Upper lobe of right lung (tissue), 1 donor: ENCODE data around the gene ENTPD1. TPM values are rescaled to one million over a fixed set of nuclear protein-coding genes. Genes with fewer than 3 reads are reported as not detected.
"Not testable (repeated sequence)": the region's sequence is repeated elsewhere in the genome, so short reads cannot be mapped to it uniquely, and the experiment has no call there.

ENCODE experiments used
- ATAC-seq: fragments of 200-7000 bp; cut with Tn5 transposase; one replicate; pipeline ENCODE4 v1.9.1; 2020; ENCODE audit warnings: mild to moderate bottlenecking, moderate library complexity
- DNase-seq: peaks from one replicate; pipeline ENCODE4 v3.0.0-alpha.2; 2020
- H3K27ac ChIP-seq: fragments of 200-600 bp; one replicate; pipeline ENCODE4 v1.8.0; 2022
- H3K27me3 ChIP-seq: fragments of 200-600 bp; one replicate; pipeline ENCODE4 v1.8.0; 2022; ENCODE audit warnings: mild to moderate bottlenecking
- H3K36me3 ChIP-seq: fragments of 200-600 bp; one replicate; pipeline ENCODE4 v1.8.0; 2022
- H3K4me1 ChIP-seq: fragments of 200-600 bp; one replicate; pipeline ENCODE4 v1.8.0; 2022
- H3K4me3 ChIP-seq: fragments of 200-600 bp; one replicate; pipeline ENCODE4 v1.8.0; 2022; ENCODE audit warnings: mild to moderate bottlenecking
- H3K9me3 ChIP-seq: fragments of 200-600 bp; one replicate; pipeline ENCODE4 v1.8.0; 2022
- intact Hi-C: fragments of 100-400 bp; cut with DNase I; formaldehyde crosslinking; loops from one replicate; pipeline ENCODE4 v1.11.0; 2022
- total RNA-seq: library from RNA; stranded (reverse); fragmentation: NEBNext Ultra II Directional; extraction: Animal tissue kit (Norgen Biotek cat#: 25700); gene quantifications from one replicate; pipeline ENCODE4 v1.2.1, GENCODE V29; 2021
- TF ChIP-seq, protein P1 (sequence below): fragments of 200-600 bp; IDR thresholded peaks from one replicate; pipeline ENCODE4 v1.8.0; 2022; ENCODE audit warnings: antibody characterized with exemption
- donor health status: DM: no; HTN: yes; CAD: no; lungs with severe emphysema.

ENTPD1 gene
- total RNA-seq, 1 donor from 2014 or later = 64.6 TPM

DNA sequence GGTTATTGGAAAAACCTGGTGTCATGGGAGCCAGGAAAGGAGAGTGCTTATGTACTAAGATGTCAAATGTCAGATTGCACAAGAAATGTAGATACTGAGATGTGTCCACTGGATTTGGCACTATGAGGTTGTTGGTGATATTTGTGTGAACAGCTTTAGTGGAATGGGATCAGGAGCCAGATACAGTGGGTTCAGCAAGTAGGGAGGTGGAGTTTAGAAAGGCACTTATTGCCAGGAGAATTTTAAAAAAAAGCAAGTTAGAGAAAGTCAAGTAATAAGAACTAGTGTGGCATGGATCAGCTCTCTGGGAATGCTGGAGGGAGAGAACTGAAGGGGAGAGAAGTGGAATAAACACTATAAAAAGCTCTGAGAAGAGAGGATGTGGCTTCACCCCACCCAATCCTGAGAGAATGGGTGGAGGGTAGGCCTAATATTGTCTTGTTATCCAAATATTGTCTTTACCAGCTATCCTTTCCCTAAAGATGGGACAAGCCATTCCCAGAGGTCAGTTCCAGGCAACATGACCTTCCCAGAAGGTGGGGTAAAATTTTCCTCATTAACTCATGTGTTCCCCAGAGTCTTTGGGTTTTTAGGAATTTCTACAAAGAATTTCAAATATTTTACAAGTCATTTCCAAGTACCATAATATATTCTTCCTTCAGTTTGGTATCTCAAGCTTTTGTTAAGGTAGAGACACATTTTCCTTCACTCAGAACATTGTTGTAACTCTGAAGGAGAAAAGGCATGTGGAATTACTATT lies 42.3 kb downstream of the ENTPD1 start:
- no peaks in the 10 kb centered on the region for H3K36me3 ChIP-seq
- no peaks in the 10 kb centered on the region for H3K9me3 ChIP-seq
- DNase-seq (no peak), ATAC-seq (no peak)
- no peak overlapping the region for H3K27ac ChIP-seq
- H3K27me3 ChIP-seq = no peaks in the 10 kb centered on the region
- H3K4me3 ChIP-seq = no peak overlapping the region
- TF ChIP-seq, protein P1, sequence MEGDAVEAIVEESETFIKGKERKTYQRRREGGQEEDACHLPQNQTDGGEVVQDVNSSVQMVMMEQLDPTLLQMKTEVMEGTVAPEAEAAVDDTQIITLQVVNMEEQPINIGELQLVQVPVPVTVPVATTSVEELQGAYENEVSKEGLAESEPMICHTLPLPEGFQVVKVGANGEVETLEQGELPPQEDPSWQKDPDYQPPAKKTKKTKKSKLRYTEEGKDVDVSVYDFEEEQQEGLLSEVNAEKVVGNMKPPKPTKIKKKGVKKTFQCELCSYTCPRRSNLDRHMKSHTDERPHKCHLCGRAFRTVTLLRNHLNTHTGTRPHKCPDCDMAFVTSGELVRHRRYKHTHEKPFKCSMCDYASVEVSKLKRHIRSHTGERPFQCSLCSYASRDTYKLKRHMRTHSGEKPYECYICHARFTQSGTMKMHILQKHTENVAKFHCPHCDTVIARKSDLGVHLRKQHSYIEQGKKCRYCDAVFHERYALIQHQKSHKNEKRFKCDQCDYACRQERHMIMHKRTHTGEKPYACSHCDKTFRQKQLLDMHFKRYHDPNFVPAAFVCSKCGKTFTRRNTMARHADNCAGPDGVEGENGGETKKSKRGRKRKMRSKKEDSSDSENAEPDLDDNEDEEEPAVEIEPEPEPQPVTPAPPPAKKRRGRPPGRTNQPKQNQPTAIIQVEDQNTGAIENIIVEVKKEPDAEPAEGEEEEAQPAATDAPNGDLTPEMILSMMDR = no peak
- intact Hi-C loops = no loop called here
- peaks cover 10% of the 10 kb centered on the region for H3K4me1 ChIP-seq

DNA sequence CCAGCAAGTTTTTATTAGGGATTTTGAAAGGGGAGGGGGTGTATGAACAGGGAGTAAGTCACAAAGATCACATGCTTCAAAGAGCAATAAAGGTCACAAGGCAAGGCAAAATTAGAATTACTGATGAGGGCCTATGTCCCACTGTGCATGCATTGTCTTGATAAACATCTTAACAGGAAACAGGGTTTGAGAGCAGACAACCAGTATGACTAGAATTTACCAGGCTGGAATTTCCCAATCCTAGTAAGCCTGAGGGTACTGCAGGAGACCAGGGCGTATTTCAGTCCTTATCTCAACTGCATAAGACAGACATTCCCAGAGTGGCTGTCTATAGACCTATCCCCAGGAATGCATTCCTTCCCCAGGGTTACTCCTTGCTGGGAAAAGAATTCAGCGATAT lies 44.3 kb downstream of the ENTPD1 start:
- H3K9me3 ChIP-seq, intact Hi-C loops, ATAC-seq: not testable (repeated sequence)

DNA sequence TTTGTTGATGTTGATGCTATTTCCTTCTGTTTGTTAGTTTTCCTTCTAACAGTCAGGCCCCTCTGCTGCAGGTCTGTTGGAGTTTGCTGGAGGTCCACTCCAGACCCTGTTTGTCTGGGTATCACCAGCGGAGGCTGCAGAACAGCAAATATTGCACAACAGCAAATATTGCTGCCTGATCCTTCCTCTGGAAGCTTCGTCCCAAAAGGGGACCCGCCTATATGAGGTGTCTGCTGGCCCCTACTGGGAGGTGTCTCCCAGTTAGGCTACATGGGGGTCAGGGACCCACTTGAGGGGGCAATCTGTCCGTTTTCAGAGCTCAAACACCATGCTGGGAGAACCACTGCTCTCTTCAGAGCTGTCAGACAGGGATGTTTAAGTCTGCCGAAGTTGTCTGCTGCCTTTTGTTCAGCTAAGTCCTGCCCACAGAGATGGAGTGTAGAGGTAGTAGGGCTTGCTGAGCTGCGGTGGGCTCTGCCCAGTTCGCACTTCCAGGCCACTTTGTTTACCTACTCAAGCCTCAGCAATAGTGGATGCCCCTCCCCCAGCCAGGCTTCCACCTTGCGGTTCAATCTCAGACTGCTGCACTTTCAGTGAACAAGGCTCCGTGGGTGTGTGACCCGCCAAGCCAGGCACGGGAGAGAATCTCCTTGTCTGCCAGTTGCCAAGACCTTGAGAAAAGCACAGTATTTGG lies 50.9 kb downstream of the ENTPD1 start:
- H3K27me3 ChIP-seq, H3K9me3 ChIP-seq, DNase-seq, H3K4me1 ChIP-seq, intact Hi-C loops, H3K36me3 ChIP-seq, H3K27ac ChIP-seq, H3K4me3 ChIP-seq, ATAC-seq: not testable (repeated sequence)

More for the DNA sequence above, 44.3 kb downstream of the ENTPD1 start:
- H3K27ac ChIP-seq, H3K36me3 ChIP-seq, DNase-seq, H3K27me3 ChIP-seq, H3K4me1 ChIP-seq, H3K4me3 ChIP-seq: not testable (repeated sequence)

DNA sequence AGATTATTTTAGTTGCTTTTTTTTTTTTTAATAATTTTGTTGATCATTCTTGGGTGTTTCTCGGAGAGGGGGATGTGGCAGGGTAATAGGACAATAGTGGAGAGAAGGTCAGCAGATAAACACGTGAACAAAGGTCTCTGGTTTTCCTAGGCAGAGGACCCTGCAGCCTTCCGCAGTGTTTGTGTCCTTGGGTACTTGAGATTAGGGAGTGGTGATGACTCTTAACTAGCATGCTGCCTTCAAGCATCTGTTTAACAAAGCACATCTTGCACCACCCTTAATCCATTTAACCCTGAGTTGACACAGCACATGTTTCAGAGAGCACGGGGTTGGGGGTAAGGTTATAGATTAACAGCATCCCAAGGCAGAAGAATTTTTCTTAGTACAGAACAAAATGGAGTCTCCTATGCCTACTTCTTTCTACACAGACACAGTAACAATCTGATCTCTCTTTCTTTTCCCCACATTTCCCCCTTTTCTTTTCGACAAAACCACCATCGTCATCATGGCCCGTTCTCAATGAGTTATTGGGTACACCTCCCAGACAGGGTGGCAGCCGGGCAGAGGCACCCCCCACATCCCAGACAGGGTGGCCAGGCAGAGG lies 52.8 kb downstream of the ENTPD1 start:
- not testable (repeated sequence) for H3K27ac ChIP-seq

DNA sequence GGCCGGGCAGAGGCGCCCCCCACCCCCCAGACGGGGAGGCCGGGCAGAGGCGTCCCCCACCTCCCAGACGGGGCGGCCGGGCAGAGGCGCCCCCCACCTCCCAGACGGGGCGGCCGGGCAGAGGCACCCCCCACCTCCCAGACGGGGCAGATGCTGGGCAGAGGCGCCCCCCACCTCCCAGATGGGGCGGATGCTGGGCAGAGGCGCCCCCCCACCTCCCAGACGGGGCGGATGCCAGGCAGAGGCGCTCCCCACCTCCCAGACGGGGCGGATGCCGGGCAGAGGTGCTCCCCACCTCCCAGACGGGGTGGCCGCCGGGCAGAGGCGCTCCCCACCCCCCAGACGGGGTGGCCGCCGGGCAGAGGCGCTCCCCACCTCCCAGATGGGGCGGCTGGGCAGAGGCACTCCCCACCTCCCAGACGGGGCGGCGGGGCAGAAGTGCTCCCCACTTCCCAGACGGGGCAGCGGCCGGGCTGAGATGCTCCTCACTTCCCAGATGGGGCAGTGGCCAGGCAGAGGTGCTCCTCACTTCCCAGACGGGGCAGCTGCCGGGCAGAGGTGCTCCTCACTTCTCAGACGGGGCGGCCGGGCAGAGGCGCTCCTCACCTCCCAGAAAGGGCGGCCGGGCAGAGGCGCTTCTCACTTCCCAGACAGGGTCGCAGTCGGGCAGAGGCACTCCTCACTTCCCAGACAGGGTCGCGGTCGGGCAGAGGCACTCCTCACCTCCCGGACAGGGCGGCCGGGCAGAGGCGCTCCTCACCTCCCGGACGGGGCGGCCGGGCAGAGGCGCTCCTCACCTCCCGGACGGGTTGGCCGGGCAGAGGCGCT lies 53.6 kb downstream of the ENTPD1 start:
- H3K27me3 ChIP-seq = no peaks in the 10 kb centered on the region
- no peak for DNase-seq
- no peaks in the 10 kb centered on the region for H3K36me3 ChIP-seq
- no peaks in the 10 kb centered on the region for H3K9me3 ChIP-seq
- no peak overlapping the region for H3K4me3 ChIP-seq
- intact Hi-C loops = no loop called here
- no peak for ATAC-seq
- TF ChIP-seq, protein P1 = no peak
- H3K27ac ChIP-seq = no peak overlapping the region
- peaks cover 16% of the 10 kb centered on the region for H3K4me1 ChIP-seq

More for the DNA sequence above, 52.8 kb downstream of the ENTPD1 start:
- H3K9me3 ChIP-seq, H3K4me3 ChIP-seq, H3K36me3 ChIP-seq, ATAC-seq, H3K27me3 ChIP-seq, intact Hi-C loops, H3K4me1 ChIP-seq, DNase-seq: not testable (repeated sequence)

DNA sequence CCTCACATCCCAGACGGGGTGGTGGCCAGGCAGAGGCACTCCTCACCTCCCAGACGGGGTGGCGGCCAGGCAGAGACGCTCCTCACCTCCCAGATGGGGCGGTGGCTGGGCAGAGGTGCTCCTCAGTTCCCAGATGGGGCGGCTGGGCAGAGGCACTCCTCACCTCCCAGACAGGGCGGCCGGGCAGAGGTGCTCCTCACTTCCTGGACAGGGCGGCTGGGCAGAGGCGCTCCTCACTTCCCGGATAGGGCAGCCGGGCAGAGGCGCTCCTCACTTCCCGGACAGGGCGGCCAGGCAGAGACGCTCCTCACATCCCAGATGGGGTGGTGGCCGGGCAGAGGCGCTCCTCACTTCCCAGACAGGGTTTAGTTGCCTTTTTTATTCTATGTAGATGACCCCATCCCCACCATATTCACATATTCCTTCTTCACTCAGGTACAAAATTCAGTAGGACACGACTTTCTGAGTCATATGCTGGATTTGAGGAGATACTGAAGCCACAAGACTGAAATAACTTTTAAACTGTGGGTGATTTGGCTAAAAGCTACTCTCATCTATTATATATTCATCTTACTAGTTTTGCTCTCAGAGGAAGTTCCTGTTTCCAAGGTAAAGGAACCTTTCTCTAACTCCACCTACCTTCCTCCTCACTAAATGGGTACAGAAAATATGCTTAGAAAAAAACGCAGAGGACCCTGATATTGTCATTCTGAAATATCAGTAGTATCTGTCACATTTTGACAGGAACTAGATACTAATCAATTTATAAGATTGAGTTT lies 54.4 kb downstream of the ENTPD1 start:
- no peaks in the 10 kb centered on the region for H3K27me3 ChIP-seq
- intact Hi-C loops = no loop called here
- H3K4me3 ChIP-seq = no peak overlapping the region
- no peaks in the 10 kb centered on the region for H3K9me3 ChIP-seq
- H3K4me1 ChIP-seq = peaks cover 16% of the 10 kb centered on the region
- TF ChIP-seq, protein P1 = no peak
- H3K36me3 ChIP-seq = no peaks in the 10 kb centered on the region
- DNase-seq = no peak
- H3K27ac ChIP-seq = no peak overlapping the region
- no peak for ATAC-seq
